NB4 (cell line): Measurements from ENCODE around the gene SULF2.

Source experiments
- DNase-seq: peaks from one replicate; pipeline ENCODE4 v3.0.0; 2010; ENCODE audit warnings: low read depth
- H3K4me3 ChIP-seq: one replicate; pipeline ENCODE4 v1.5.1; 2011; ENCODE audit warnings: mild to moderate bottlenecking, low read depth, low read length, moderate library complexity
- MYC ChIP-seq: IDR thresholded peaks from 2 replicates; pipeline ENCODE4 v1.6.1; 2011; ENCODE audit warnings: low read depth, low read length
- POLR2A ChIP-seq: IDR thresholded peaks from 2 replicates; pipeline ENCODE4 v1.6.1; 2011; ENCODE audit warnings: mild to moderate bottlenecking; ENCODE audit not compliant: insufficient read length; ENCODE audit errors: extremely low read depth
- TF ChIP-seq, protein P1 (sequence below): IDR thresholded peaks from one replicate; pipeline ENCODE4 v1.5.1; 2012; ENCODE audit warnings: low read depth, low read length
- TF ChIP-seq, protein P2 (sequence below): IDR thresholded peaks from 2 replicates; pipeline ENCODE4 v1.6.1; 2011; ENCODE audit warnings: low read depth, low read length

Gene SULF2

DNA sequence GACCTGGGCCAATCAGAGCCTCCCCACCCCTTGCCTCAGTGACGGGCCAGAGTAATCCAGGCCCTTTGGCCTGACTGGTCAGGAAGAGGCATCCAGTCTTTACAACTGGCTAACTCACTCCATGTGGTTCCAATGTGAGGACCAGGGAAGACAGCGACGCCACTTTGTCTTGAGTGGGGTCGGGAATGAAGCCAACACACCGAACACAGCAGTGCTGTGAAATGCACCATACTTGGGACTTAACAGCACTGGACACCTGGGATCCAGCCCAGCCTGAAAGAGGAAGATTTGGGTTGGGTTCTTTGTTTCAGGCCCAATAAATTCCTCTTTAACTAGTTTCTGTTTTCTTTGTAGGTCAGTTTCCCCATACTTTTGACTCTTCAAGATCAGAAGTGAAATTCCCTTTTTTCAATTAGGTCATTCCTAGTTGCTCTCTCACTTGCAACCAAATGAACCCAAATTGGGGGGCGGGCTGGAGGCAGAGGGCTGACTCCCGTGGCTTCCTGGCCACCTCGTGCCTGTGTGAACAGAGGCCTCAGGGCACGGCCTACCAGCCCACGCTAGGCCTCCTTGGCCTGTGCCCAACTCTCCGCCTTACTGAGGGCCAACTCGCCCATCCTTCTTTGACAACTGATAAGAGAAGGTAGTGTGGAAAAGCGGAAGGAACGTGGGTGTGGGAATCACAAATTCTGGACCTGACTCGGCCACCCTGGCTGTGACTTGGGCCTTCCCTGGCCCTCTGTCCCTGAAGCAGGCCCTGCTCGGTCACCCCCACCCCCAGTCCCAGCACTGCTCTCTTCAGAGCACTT, 17.1 kb downstream of the SULF2 start:
- TF ChIP-seq, protein P1, sequence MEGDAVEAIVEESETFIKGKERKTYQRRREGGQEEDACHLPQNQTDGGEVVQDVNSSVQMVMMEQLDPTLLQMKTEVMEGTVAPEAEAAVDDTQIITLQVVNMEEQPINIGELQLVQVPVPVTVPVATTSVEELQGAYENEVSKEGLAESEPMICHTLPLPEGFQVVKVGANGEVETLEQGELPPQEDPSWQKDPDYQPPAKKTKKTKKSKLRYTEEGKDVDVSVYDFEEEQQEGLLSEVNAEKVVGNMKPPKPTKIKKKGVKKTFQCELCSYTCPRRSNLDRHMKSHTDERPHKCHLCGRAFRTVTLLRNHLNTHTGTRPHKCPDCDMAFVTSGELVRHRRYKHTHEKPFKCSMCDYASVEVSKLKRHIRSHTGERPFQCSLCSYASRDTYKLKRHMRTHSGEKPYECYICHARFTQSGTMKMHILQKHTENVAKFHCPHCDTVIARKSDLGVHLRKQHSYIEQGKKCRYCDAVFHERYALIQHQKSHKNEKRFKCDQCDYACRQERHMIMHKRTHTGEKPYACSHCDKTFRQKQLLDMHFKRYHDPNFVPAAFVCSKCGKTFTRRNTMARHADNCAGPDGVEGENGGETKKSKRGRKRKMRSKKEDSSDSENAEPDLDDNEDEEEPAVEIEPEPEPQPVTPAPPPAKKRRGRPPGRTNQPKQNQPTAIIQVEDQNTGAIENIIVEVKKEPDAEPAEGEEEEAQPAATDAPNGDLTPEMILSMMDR: no peak
- TF ChIP-seq, protein P2, sequence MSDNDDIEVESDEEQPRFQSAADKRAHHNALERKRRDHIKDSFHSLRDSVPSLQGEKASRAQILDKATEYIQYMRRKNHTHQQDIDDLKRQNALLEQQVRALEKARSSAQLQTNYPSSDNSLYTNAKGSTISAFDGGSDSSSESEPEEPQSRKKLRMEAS: no peak
- TF ChIP-seq MYC (no peak), POLR2A (no peak)
- H3K4me3 ChIP-seq: no peak overlapping the region
- DNase-seq: no peak

DNA sequence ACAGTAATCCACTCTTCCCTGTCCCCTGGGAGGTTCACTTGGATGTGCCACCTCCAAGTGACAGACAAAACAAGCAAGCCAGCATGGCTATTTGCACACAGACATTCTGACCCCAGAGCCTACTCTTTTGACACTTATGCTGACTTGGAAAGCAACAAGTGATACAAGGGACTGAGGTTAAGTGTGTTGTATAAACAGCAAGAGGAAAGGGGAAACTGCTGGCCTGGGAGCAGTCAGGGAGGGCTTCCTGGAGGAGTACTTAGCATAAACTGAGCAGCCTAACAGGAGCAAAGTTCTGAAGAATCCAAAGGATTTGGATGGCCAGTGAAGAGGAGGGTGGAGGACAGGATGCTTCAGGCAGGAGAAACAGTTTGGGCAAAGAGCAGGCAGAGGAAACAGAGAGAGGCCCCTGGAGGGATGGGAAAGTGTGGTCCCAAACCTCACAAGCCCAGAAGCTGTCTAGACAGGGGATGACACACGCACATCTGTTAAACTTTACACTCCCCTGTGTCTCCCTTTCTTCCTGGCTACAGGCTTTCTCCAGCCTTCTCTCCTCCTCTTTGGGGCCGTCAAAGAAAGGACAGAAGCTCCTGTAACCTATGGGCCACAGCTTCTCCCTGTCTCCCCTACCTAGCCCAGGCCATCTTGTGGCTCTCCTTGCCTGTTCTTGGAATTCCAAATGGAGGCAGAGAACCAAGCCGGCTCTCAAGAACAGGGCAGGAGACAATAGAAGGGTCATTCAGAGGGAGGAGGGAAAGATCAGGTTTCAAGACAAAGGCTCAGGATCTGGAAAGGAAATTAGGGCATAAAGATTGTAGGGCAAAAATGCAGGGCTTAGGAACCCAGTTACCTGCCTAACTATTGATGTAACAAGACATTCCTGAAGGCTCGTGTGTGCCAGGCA, 19.3 kb downstream of the SULF2 start:
- no peak overlapping the region for H3K4me3 ChIP-seq
- TF ChIP-seq, protein P1: no peak
- TF ChIP-seq POLR2A: no peak
- TF ChIP-seq, protein P2: no peak
- TF ChIP-seq MYC: no peak
- no peak for DNase-seq

DNA sequence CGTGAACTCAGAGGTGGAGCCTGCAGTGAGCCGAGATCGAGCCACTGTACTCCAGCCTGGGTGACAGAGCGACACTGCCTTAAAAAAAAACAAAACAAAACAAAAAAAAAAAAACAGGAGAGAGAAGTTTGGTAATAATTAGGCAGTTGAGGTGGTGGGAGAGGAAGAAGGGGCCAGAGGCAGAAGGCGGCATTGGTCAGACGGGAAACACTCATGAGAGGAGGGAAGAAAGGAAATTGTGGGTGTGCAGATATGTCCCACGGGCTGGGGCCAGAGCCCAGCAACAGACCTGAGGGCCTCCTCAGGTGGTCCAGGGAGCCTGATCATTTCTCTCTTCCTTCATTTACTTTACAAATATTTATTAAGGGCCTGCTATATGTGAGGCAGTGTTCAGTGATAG, 20.0 kb downstream of the SULF2 start:
- no peak for TF ChIP-seq MYC
- DNase-seq: no peak
- H3K4me3 ChIP-seq: no peak overlapping the region

DNA sequence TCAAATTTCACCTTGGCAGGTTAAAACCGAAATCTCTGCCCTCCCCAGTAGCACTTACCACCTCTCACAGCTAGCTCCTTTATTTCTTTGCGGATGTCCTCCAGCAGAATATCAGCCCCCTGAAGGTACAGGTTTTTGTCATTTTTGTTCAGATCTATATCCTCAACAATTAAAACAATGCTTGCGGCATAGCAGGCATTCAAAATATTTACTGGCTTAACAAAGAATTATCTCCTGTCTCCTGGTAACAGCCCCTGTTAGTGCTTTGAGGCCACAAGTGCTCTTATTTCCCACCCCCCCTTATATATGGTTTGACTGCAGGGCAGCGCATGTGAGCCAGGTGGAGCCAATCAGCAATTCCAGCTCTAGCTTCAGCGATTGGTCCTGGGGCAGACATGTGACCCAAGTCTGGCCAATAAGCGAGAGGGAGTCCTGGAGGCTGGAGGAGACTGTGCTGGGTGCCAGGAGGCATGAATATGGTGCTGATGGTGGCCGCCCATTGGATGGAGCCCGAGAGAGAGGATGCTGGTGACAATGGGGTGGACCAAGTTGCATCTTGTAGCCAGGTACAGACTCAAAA, 21.0 kb downstream of the SULF2 start:
- TF ChIP-seq, protein P1: no peak
- TF ChIP-seq, protein P2: no peak
- TF ChIP-seq POLR2A (no peak), MYC (no peak)
- H3K4me3 ChIP-seq: no peak overlapping the region
- DNase-seq: peak; percentile 33

DNA sequence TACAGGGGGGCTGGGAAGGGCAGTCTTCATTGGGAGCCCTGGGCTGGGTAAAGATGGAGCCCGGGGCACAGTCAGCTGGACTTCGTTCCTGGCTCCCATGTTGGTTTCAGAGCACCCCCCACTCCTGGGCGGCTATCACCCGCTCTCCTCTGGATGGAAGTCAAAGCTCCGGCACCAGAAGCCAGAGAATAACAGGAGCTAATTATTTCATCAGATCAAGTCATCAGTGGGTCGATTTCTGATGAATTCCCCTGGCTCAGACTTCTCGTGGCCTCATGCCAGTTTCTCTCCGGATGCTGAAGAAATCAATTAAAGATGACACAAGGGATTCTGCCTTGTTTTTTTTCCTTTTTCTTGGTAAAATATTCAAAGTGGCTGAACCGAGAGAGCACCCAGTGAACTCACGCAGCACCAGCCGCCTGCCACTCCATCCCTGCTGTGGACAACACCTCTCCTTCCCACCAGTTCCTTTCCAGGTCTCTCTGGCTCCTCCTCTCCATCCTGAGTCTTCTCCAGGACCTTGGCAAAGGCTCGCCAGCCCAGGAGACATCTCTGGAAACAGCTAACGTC, 22.5 kb downstream of the SULF2 start:
- peak; percentile 52 for DNase-seq
- TF ChIP-seq MYC: no peak
- no peak overlapping the region for H3K4me3 ChIP-seq

DNA sequence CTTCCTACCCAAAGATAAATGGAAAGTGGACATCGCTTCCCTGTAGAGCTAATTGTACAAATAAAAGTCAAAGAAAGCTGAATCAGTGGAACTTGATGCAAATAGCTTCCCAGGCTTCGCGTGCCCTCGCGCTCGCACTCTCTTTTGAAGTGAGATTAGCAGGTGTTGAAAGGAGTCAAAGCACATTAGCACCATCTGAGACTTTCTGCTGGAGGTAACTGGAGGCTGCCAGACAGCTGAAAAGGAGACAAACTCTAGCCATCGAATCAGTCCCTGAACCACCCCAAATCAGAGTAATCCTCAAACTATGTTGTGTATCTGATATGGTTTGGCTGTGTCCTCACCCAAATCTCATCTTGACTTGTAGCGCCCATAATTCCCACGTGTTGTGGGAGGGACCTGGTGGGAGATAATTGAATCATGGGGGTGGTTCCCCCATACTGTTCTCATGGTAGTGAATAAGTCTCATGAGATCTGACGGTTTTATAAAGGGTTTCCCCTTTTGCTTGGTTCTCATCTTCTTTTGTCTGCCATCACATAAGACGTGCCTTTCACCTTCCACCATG, 23.7 kb downstream of the SULF2 start:
- H3K4me3 ChIP-seq: no peak overlapping the region
- TF ChIP-seq, protein P2: no peak
- no peak for TF ChIP-seq POLR2A
- TF ChIP-seq, protein P1: no peak
- no peak for TF ChIP-seq MYC
- DNase-seq: no peak
